HepG2 (cell line): ENCODE measurements around the gene B4GALT5.

ENCODE experiments used
- CBX1 ChIP-seq: IDR thresholded peaks from one replicate; pipeline ENCODE4 v1.6.1; 2016; ENCODE audit warnings: antibody characterized with exemption, low read depth
- CTCF ChIP-seq: sonication (generic); formaldehyde crosslinking; IDR thresholded peaks from 2 replicates; pipeline ENCODE4 v1.5.0; 2020; ENCODE audit warnings: mild to moderate bottlenecking, missing genetic modification reagents, moderate library complexity
- PAF1 ChIP-seq: IDR thresholded peaks from 2 replicates; pipeline ENCODE4 v1.6.1; 2016; ENCODE audit warnings: missing genetic modification reagents, missing compliant biosample characterization

- no peak for TF ChIP-seq CBX1
- TF ChIP-seq PAF1 (CRISPR knock-in tag) = no peak
- no peak for TF ChIP-seq CTCF (CRISPR knock-in tag)
Measured at GRCh38 chr20:49742948-49743347, 29.3 kb upstream of the B4GALT5 start.
